BJ (cell line): Measurements from ENCODE around the gene PARP4. TPM values are rescaled to one million over a fixed set of nuclear protein-coding genes. Genes with fewer than 3 reads are reported as not detected.
"Not testable (repeated sequence)": the region's sequence is repeated elsewhere in the genome, so short reads cannot be mapped to it uniquely, and the experiment has no call there.

ENCODE experiments used
- CTCF ChIA-PET: fragments of 350-600 bp; formaldehyde crosslinking; extraction: SDS; loops from one replicate; lab custom pipeline; 2021; ENCODE audit warnings: antibody characterized with exemption, inconsistent platforms; lab: Yijun Ruan, JAX
- POLR2A ChIA-PET: fragments of 300-600 bp; sonication (Branson Sonifier 250); formaldehyde crosslinking; extraction: SDS; loops from one replicate; lab custom pipeline; 2021; ENCODE audit warnings: antibody characterized with exemption; lab: Charles Lee
- DNase-seq: peaks from one replicate; pipeline ENCODE4 v3.0.0-alpha.2; 2011; ENCODE audit warnings: low read depth
- H3K27me3 ChIP-seq: 2 replicates; pipeline ENCODE4 v1.6.0; 2011; ENCODE audit warnings: low read length; ENCODE audit not compliant: control insufficient read depth, insufficient read depth
- H3K36me3 ChIP-seq: 2 replicates; pipeline ENCODE4 v1.5.1; 2011; ENCODE audit warnings: low read length; ENCODE audit not compliant: control insufficient read depth, insufficient read depth
- H3K4me3 ChIP-seq: 2 replicates; pipeline ENCODE4 v1.5.1; 2011; ENCODE audit warnings: low read depth, mild to moderate bottlenecking, control low read depth, low read length
- CTCF ChIP-seq: IDR thresholded peaks from 2 replicates; pipeline ENCODE4 v1.5.1; 2011; ENCODE audit warnings: low read depth, mild to moderate bottlenecking, control low read depth, inconsistent platforms, low read length, moderate library complexity; ENCODE audit not compliant: insufficient read depth
- polyA minus RNA-seq: library from RNA; depleted of rRNA, polyadenylated mRNA; stranded (reverse); fragments of >200 nt; gene quantifications from 2 replicates; pipeline ENCODE4 v1.2.3, GENCODE V29; 2011; rRNA and poly(A)+ RNA removed
- polyA plus RNA-seq: library from polyadenylated mRNA; depleted of rRNA; stranded (reverse); fragments of >200 nt; gene quantifications from 2 replicates; pipeline ENCODE4 v1.2.3, GENCODE V29; 2011; rRNA removed

PARP4 gene
- polyA plus RNA-seq = 46.5 and 63.5 TPM in 2 replicates
- polyA minus RNA-seq = 37.2 and 53.9 TPM in 2 replicates

GRCh38 chr13:24512197-24512907 is at the start of gene PARP4:
Gene PARP4, minus strand, starts transcription at chr13:24512778. Its CDS starts 9,002 bp downstream, at chr13:24503776.
- CTCF ChIA-PET = no interaction called here
- POLR2A ChIA-PET = no interaction called here
- H3K36me3 ChIP-seq = no peaks in the 10 kb centered on the region

GRCh38 chr13:24560579-24561187 is 48.1 kb upstream of the PARP4 start:
- H3K36me3 ChIP-seq, H3K27me3 ChIP-seq, CTCF ChIA-PET, POLR2A ChIA-PET, H3K4me3 ChIP-seq, DNase-seq: not testable (repeated sequence)

More at GRCh38 chr13:24512197-24512907, at the start of gene PARP4:
- Histone ChIP-seq H3K4me3 (peak within 1 kb of the TSS; percentile 97), H3K27me3 (no peaks in the 10 kb centered on the region)
- DNase-seq = peak; percentile 50
- TF ChIP-seq CTCF = no peak

GRCh38 chr13:24559431-24560218 is 47.0 kb upstream of the PARP4 start:
- H3K36me3 ChIP-seq, POLR2A ChIA-PET, DNase-seq, H3K4me3 ChIP-seq, H3K27me3 ChIP-seq, CTCF ChIA-PET: not testable (repeated sequence)

GRCh38 chr13:24557081-24557480 is 44.5 kb upstream of the PARP4 start:
- CTCF ChIA-PET = no interaction called here
- no peak overlapping the region for H3K4me3 ChIP-seq
- no peak for TF ChIP-seq CTCF
- no peaks in the 10 kb centered on the region; the same call in 1 of the 2 replicates for H3K27me3 ChIP-seq
- no peaks in the 10 kb centered on the region for H3K36me3 ChIP-seq
- POLR2A ChIA-PET = no interaction called here
- DNase-seq = no peak

- H3K4me3 ChIP-seq, POLR2A ChIA-PET, CTCF ChIA-PET, H3K27me3 ChIP-seq, H3K36me3 ChIP-seq, DNase-seq: not testable (repeated sequence)
These were observed 41.3 kb upstream of the PARP4 start for GRCh38 chr13:24553892-24554291.

- H3K27me3 ChIP-seq, H3K36me3 ChIP-seq, DNase-seq, POLR2A ChIA-PET: not testable (repeated sequence)
- CTCF ChIA-PET = interaction anchor here (0.6 kb wide), 1 partner anchor 136 kb away, joined by 3 read pairs; no protein-coding TSS in a partner anchor
- peak overlapping the region; percentile 39 for H3K4me3 ChIP-seq
These were observed 29.1 kb upstream of the PARP4 start for GRCh38 chr13:24541476-24542352.
